ENCODE data around the gene FILIP1L.

DNA sequence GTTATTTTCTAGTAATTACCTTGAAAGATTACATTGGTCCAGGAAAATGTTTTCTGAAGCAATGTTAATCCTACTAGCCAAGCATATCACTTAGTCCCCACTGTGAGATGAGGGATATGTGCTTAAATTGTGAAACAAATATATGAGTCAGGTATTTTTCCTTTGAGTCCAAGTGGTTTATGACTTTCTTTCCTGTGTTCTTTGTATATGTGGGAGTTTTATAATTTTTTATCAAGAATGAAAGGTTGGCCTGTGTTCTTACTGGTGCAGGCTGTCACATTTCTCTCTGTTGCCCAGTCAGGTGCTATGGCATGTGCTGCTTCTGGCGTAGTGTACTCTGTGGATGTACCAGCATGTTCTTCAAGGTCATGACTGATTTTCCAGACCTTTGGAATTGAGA is 149.2 kb downstream of the FILIP1L start:
- TF ChIP-seq, protein P1, sequence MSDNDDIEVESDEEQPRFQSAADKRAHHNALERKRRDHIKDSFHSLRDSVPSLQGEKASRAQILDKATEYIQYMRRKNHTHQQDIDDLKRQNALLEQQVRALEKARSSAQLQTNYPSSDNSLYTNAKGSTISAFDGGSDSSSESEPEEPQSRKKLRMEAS (IDR thresholded peaks at IDR 0.05): no peak
- TF ChIP-seq, protein P2, sequence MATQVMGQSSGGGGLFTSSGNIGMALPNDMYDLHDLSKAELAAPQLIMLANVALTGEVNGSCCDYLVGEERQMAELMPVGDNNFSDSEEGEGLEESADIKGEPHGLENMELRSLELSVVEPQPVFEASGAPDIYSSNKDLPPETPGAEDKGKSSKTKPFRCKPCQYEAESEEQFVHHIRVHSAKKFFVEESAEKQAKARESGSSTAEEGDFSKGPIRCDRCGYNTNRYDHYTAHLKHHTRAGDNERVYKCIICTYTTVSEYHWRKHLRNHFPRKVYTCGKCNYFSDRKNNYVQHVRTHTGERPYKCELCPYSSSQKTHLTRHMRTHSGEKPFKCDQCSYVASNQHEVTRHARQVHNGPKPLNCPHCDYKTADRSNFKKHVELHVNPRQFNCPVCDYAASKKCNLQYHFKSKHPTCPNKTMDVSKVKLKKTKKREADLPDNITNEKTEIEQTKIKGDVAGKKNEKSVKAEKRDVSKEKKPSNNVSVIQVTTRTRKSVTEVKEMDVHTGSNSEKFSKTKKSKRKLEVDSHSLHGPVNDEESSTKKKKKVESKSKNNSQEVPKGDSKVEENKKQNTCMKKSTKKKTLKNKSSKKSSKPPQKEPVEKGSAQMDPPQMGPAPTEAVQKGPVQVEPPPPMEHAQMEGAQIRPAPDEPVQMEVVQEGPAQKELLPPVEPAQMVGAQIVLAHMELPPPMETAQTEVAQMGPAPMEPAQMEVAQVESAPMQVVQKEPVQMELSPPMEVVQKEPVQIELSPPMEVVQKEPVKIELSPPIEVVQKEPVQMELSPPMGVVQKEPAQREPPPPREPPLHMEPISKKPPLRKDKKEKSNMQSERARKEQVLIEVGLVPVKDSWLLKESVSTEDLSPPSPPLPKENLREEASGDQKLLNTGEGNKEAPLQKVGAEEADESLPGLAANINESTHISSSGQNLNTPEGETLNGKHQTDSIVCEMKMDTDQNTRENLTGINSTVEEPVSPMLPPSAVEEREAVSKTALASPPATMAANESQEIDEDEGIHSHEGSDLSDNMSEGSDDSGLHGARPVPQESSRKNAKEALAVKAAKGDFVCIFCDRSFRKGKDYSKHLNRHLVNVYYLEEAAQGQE (IDR thresholded peaks at IDR 0.05; ENCODE audit: low read depth): no peak
- TF ChIP-seq CEBPB (IDR thresholded peaks at IDR 0.05): no peak
- no peak for TF ChIP-seq YY1 (IDR thresholded peaks at IDR 0.05; ENCODE audit: low read depth)
- TF ChIP-seq TEAD4 (IDR thresholded peaks at IDR 0.05): no peak
- no peak for TF ChIP-seq NFIC (IDR thresholded peaks at IDR 0.05)
- TF ChIP-seq EP300 (IDR thresholded peaks at IDR 0.05; ENCODE audit: borderline replicate concordance): no peak
- TF ChIP-seq RAD21 (IDR thresholded peaks at IDR 0.05; ENCODE audit: low read depth): no peak
- no peak for TF ChIP-seq CREB1 (IDR thresholded peaks at IDR 0.05; ENCODE audit: low read depth)
- no peak for TF ChIP-seq TAF1 (IDR thresholded peaks at IDR 0.05; ENCODE audit: low read depth)
- TF ChIP-seq EGR1 (IDR thresholded peaks at IDR 0.05): no peak
